PC-3 (cell line): ENCODE results near the gene TSPEAR. TPM values are rescaled to one million over a fixed set of nuclear protein-coding genes. Genes with fewer than 3 reads are reported as not detected.

ENCODE experiments used
- ATAC-seq: fragments of 200-7000 bp; cut with Tn5 transposase; 2 replicates; pipeline ENCODE4 v1.9.1; 2020; ENCODE audit warnings: mild to moderate bottlenecking, moderate library complexity
- BruUV-seq: library from RNA; stranded (reverse); fragments of 400-500 nt; replicated peaks from 2 replicates; lab custom pipeline; 2021; lab: Mats Ljungman, UMichigan
- CTCF ChIA-PET: fragments of 300-600 bp; sonication (Branson Sonifier 250); formaldehyde crosslinking; loops from one replicate; lab custom pipeline; 2022; ENCODE audit warnings: antibody characterized with exemption; lab: Charles Lee
- POLR2A ChIA-PET: fragments of 300-600 bp; sonication (Branson Sonifier 250); formaldehyde crosslinking; loops from one replicate; lab custom pipeline; 2022; ENCODE audit warnings: antibody characterized with exemption; ENCODE audit not compliant: unreplicated experiment; lab: Charles Lee
- DNase-seq: peaks from one replicate; pipeline ENCODE4 v3.0.0-alpha.2; 2015
- H2AFZ ChIP-seq: fragments of 300-600 bp; sonication (generic); 2 replicates; pipeline ENCODE4 v1.6.0; 2016; ENCODE audit warnings: antibody characterized with exemption, low read length
- H3F3A ChIP-seq: fragments of 300-600 bp; sonication (generic); one replicate; pipeline ENCODE4 v1.6.0; 2017; ENCODE audit warnings: antibody characterized with exemption, low read length, control low read depth, mild to moderate bottlenecking; ENCODE audit not compliant: unreplicated experiment
- H3K27ac ChIP-seq: fragments of 300-600 bp; sonication (generic); 2 replicates; pipeline ENCODE4 v1.5.1; 2016; ENCODE audit warnings: mild to moderate bottlenecking, low read length
- H3K27me3 ChIP-seq: fragments of 300-600 bp; sonication (generic); 2 replicates; pipeline ENCODE4 v1.6.1; 2016; ENCODE audit warnings: low read length, mixed read lengths
- H3K36me3 ChIP-seq: fragments of 300-600 bp; sonication (generic); 2 replicates; pipeline ENCODE4 v1.6.1; 2016; ENCODE audit warnings: low read depth, mixed run types, low read length, mixed read lengths
- H3K4me1 ChIP-seq: fragments of 300-600 bp; sonication (generic); 2 replicates; pipeline ENCODE4 v1.5.1; 2016; ENCODE audit warnings: low read length; ENCODE audit not compliant: insufficient read depth
- H3K4me2 ChIP-seq: fragments of 300-600 bp; sonication (generic); 2 replicates; pipeline ENCODE4 v1.6.0; 2016; ENCODE audit warnings: low read length
- H3K4me3 ChIP-seq: fragments of 300-600 bp; sonication (generic); 2 replicates; pipeline ENCODE4 v1.5.1; 2016; ENCODE audit warnings: mild to moderate bottlenecking, low read length, mixed read lengths
- H3K79me2 ChIP-seq: fragments of 300-600 bp; sonication (generic); 2 replicates; pipeline ENCODE4 v1.6.1; 2017; ENCODE audit warnings: low read length, mixed read lengths
- H3K9ac ChIP-seq: fragments of 300-600 bp; sonication (generic); 2 replicates; pipeline ENCODE4 v1.6.0; 2016; ENCODE audit warnings: mild to moderate bottlenecking, low read length
- H3K9me2 ChIP-seq: fragments of 300-600 bp; sonication (generic); replicated peaks from 2 replicates; pipeline ENCODE4 v1.6.1; 2016; ENCODE audit warnings: mixed run types, low read length, mixed read lengths
- H3K9me3 ChIP-seq: fragments of 300-600 bp; sonication (generic); 2 replicates; pipeline ENCODE4 v1.6.1; 2016; ENCODE audit warnings: low read length, mixed read lengths
- H4K20me1 ChIP-seq: fragments of 300-600 bp; sonication (generic); 2 replicates; pipeline ENCODE4 v1.6.1; 2016; ENCODE audit warnings: low read length, mixed read lengths
- EZH2 ChIP-seq: fragments of 300-600 bp; sonication (generic); IDR thresholded peaks from one replicate; pipeline ENCODE4 v1.6.1; 2017; ENCODE audit warnings: antibody characterized with exemption, mild to moderate bottlenecking, low read length; ENCODE audit not compliant: unreplicated experiment
- EZH2phosphoT487 ChIP-seq: fragments of 300-600 bp; sonication (generic); IDR thresholded peaks from 2 replicates; pipeline ENCODE4 v1.6.1; 2018; ENCODE audit warnings: mild to moderate bottlenecking, antibody characterized with exemption, low read length, borderline replicate concordance
- intact Hi-C: fragments of 100-400 bp; cut with micrococcal nuclease; formaldehyde crosslinking; loops from 2 replicates; pipeline ENCODE4 v1.9.0; 2023
- total RNA-seq: library from RNA; depleted of rRNA; stranded (reverse); fragments of >200 nt; gene quantifications from 2 replicates; pipeline ENCODE4 v1.2.3, GENCODE V29; 2014
- TF ChIP-seq, protein P1 (sequence below): fragments of 300-600 bp; sonication (generic); conservative IDR thresholded peaks from 2 replicates; pipeline ENCODE4 v1.5.1; 2017; ENCODE audit warnings: antibody characterized with exemption, low read depth, mild to moderate bottlenecking, low read length

TSPEAR gene
- total RNA-seq, 1 experiment from 2014 or later = 2.1 TPM

DNA sequence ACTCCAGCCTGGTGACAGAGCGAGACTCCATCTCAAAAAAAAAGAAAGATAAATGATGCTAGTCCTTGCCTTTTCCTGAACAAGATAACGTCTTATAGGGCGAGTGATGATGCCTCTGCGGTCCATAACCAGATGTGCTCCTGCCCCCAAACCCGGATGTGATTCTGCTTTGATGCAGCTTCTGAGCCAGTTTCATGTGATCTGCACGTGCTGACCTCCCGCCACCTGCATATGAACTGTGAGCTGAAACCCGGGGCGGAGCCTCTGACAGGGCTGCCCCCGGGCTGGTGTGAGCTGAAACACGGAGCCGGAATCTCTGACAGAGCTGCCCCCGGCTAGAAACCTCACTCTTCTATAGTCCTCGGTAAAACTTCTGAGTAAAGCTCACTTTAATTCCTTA lies 58.2 kb downstream of the TSPEAR start:
- intact Hi-C loops = no loop called here
- DNase-seq (no peak), ATAC-seq (no peak)
- no peaks in the 10 kb centered on the region for H3K9me2 ChIP-seq
- BruUV-seq = no TSS peak
- no peaks in the 10 kb centered on the region for H3K27me3 ChIP-seq
- no peak overlapping the region for H3K4me2 ChIP-seq
- no peak overlapping the region for H3K27ac ChIP-seq
- no peaks in the 10 kb centered on the region for H3K4me1 ChIP-seq
- H3K36me3 ChIP-seq = no peaks in the 10 kb centered on the region
- H3K9me3 ChIP-seq = 0 out of 2 replicates have a peak, but pooled peaks cover 5% of the 10 kb centered on the region
- no peaks in the 10 kb centered on the region for H3K79me2 ChIP-seq
- CTCF ChIA-PET = no interaction called here
- no peaks in the 10 kb centered on the region for H3F3A ChIP-seq
- H3K9ac ChIP-seq = no peak overlapping the region
- no peaks in the 10 kb centered on the region for H4K20me1 ChIP-seq
- POLR2A ChIA-PET = no interaction called here
- no peak overlapping the region for H2AFZ ChIP-seq
- H3K4me3 ChIP-seq = no peak overlapping the region
- TF ChIP-seq EZH2 (no peak), EZH2phosphoT487 (no peak)
- TF ChIP-seq, protein P1, sequence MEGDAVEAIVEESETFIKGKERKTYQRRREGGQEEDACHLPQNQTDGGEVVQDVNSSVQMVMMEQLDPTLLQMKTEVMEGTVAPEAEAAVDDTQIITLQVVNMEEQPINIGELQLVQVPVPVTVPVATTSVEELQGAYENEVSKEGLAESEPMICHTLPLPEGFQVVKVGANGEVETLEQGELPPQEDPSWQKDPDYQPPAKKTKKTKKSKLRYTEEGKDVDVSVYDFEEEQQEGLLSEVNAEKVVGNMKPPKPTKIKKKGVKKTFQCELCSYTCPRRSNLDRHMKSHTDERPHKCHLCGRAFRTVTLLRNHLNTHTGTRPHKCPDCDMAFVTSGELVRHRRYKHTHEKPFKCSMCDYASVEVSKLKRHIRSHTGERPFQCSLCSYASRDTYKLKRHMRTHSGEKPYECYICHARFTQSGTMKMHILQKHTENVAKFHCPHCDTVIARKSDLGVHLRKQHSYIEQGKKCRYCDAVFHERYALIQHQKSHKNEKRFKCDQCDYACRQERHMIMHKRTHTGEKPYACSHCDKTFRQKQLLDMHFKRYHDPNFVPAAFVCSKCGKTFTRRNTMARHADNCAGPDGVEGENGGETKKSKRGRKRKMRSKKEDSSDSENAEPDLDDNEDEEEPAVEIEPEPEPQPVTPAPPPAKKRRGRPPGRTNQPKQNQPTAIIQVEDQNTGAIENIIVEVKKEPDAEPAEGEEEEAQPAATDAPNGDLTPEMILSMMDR = no peak

DNA sequence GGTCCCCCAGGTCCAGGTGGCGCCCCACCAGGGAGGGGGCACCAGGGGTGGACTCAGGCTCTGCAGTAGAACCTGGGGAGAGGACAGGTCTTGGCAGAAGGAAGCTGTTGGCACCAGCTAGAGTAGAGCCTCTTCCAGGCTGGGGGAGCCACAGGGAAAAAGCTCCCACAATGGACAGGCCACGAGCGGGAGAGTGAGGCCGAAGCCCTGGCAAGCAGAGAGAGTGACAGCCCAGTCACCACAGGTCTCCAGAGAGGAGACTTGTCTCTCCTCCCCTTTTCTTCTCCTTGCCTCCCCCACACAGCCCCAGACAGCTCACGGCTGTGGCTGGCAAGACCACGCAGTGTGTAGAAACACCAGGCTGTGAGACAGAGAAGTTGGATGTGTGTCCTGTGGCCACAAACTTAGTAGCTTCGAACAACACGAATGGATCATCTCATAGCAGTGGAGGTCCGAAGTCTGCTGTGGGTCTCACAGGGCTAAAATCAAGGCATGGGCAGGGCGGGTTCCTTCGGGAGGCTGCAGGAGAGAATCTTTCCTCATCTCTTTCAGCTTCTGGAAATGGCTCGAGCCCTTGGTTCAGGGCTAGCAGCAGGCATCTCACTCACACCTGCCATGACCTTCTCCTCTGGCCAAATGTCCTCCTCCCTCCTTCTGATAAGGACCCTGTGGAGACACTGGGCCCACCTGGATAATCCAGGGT lies 60.2 kb downstream of the TSPEAR start:
- Histone ChIP-seq H3K4me1 (no peaks in the 10 kb centered on the region), H3K27me3 (no peaks in the 10 kb centered on the region), H3K36me3 (no peaks in the 10 kb centered on the region), H3K27ac (no peak overlapping the region), H2AFZ (no peak overlapping the region), H3K9me3 (no peaks in the 10 kb centered on the region), H3F3A (no peaks in the 10 kb centered on the region), H3K79me2 (no peaks in the 10 kb centered on the region), H3K4me3 (no peak overlapping the region), H3K4me2 (no peak overlapping the region), H3K9me2 (no peaks in the 10 kb centered on the region), H4K20me1 (no peaks in the 10 kb centered on the region), H3K9ac (no peak overlapping the region)
- TF ChIP-seq, protein P1 = no peak
- TF ChIP-seq EZH2 (no peak), EZH2phosphoT487 (no peak)
- DNase-seq (no peak), ATAC-seq (no peak)
- no TSS peak for BruUV-seq
- CTCF ChIA-PET = no interaction called here
- POLR2A ChIA-PET = no interaction called here
- intact Hi-C loops = no loop called here

DNA sequence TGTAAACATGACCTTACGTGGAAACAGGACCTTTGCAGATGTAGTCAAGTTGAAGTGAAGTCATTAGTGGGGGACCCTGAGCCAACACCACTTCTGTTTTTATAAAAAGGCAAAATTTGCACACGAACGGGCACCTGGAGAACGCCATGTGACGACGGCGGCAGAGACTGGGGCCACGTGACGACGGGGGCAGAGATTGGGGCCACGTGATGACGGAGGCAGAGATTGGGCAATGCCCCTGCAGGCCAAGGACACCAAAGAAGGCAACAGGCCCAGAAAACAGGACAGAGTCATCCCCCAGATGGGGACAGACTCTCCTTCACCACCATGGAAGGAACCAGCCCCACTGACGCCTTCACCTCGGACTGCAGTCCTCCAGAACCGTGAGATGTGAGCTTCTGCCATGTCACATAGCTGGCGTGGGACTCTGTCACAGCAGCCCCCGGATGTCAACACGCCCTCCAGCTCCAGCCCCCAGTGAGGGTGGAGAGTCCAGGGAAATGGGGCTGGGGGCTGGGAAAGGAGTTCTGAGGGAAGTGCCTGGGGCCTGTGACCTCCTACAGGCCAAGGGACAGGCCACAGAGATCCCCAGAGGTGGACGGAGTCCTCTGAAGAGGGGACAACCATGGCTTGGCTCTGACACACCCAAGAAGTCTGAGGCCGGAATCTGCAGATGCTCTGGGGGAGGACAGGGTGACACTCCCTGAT lies 61.0 kb downstream of the TSPEAR start:
- POLR2A ChIA-PET = no interaction called here
- DNase-seq = no peak
- TF ChIP-seq EZH2phosphoT487 = no peak
- TF ChIP-seq, protein P1 = no peak

More for the DNA sequence above, 61.0 kb downstream of the TSPEAR start:
- Histone ChIP-seq H3K9ac (no peak overlapping the region), H3K9me2 (no peaks in the 10 kb centered on the region), H3K27me3 (no peaks in the 10 kb centered on the region), H3K79me2 (no peaks in the 10 kb centered on the region), H2AFZ (no peak overlapping the region), H3K4me2 (no peak overlapping the region), H3K9me3 (no peaks in the 10 kb centered on the region), H3K4me1 (no peaks in the 10 kb centered on the region), H3K4me3 (no peak overlapping the region), H3K36me3 (no peaks in the 10 kb centered on the region), H4K20me1 (no peaks in the 10 kb centered on the region), H3K27ac (no peak overlapping the region), H3F3A (no peaks in the 10 kb centered on the region)
- no TSS peak for BruUV-seq
- no peak for ATAC-seq
- CTCF ChIA-PET = no interaction called here
- intact Hi-C loops = no loop called here
